GM12878 (cell line): ENCODE measurements around the gene CDCA3. TPM values are rescaled to one million over a fixed set of nuclear protein-coding genes. Genes with fewer than 3 reads are reported as not detected.

Source experiments
- ATAC-seq: fragments of 200-7000 bp; cut with Tn5 transposase; 3 replicates; pipeline ENCODE4 v1.9.1; 2020; ENCODE audit warnings: mild to moderate bottlenecking, moderate library complexity
- BruUV-seq: library from RNA; stranded (reverse); fragments of 400-500 nt; replicated peaks from 2 replicates; lab custom pipeline; 2021; lab: Mats Ljungman, UMichigan
- CTCF ChIA-PET: fragments of 300-600 bp; sonication (Branson Sonifier 250); formaldehyde crosslinking; extraction: SDS; loops from one replicate; lab custom pipeline; 2021; ENCODE audit warnings: inconsistent platforms; lab: Yijun Ruan, JAX
- POLR2A ChIA-PET: fragments of 350-600 bp; formaldehyde crosslinking; extraction: SDS; loops from one replicate; lab custom pipeline; 2021; ENCODE audit warnings: inconsistent platforms; lab: Charles Lee
- RAD21 ChIA-PET: fragments of 300-600 bp; sonication (Branson Sonifier 250); formaldehyde crosslinking; loops from one replicate; lab custom pipeline; 2023; ENCODE audit warnings: antibody characterized with exemption; ENCODE audit not compliant: unreplicated experiment; lab: Charles Lee
- SMC1A ChIA-PET: fragments of 300-600 bp; sonication (Branson Sonifier 250); formaldehyde crosslinking; loops from one replicate; lab custom pipeline; 2023; ENCODE audit not compliant: unreplicated experiment, uncharacterized antibody; lab: Charles Lee
- DNase-seq: peaks from one replicate; pipeline ENCODE4 v3.0.0-alpha.2; 2011; ENCODE audit warnings: low read depth, low spot score
- FAIRE-seq: peaks from 3 replicates; lab custom pipeline; 2011; peaks lifted over from hg19 to GRCh38; lab: Jason Lieb, UNC
- H2AFZ ChIP-seq: 2 replicates; pipeline ENCODE4 v1.6.0; 2011; ENCODE audit warnings: low read depth, low read length, control low read depth; ENCODE audit not compliant: control insufficient read depth
- H3K27ac ChIP-seq: 2 replicates; pipeline ENCODE4 v1.5.1; 2011; ENCODE audit warnings: control low read depth; ENCODE audit not compliant: control insufficient read depth, insufficient read depth
- H3K27me3 ChIP-seq, 2 experiments: replicated peaks in 1 of 2; 2 replicates each; pipeline versions ENCODE4 v1.6.0 to v1.6.1; 2011; ENCODE audit warnings: low read length in 1 of 2; ENCODE audit not compliant: control insufficient read depth in 2 of 2, insufficient read depth in 2 of 2
- H3K36me3 ChIP-seq, 2 experiments: 2 replicates each; pipeline ENCODE4 v1.5.1; 2011; ENCODE audit warnings: low read length in 1 of 2; ENCODE audit not compliant: control insufficient read depth in 2 of 2, insufficient read depth in 2 of 2
- H3K4me1 ChIP-seq: 2 replicates; pipeline ENCODE4 v1.6.1; 2011; ENCODE audit warnings: mild to moderate bottlenecking, low read length, moderate library complexity, mixed read lengths; ENCODE audit not compliant: control insufficient read depth, insufficient read depth
- H3K4me2 ChIP-seq: 2 replicates; pipeline ENCODE4 v1.6.0; 2011; ENCODE audit warnings: control low read depth; ENCODE audit not compliant: control insufficient read depth, insufficient read depth
- H3K4me3 ChIP-seq: fragments of 200-600 bp; sonication (generic); 2 replicates; pipeline ENCODE4 v1.5.1; 2016
- H3K79me2 ChIP-seq: 2 replicates; pipeline ENCODE4 v1.6.0; 2011; ENCODE audit warnings: low read length; ENCODE audit not compliant: control insufficient read depth, insufficient read depth
- H3K9ac ChIP-seq: 2 replicates; pipeline ENCODE4 v1.8.0; 2011; ENCODE audit warnings: low read length, control low read depth, mixed read lengths; ENCODE audit not compliant: control insufficient read depth, insufficient read depth
- H3K9me3 ChIP-seq: replicated peaks from 3 replicates; pipeline ENCODE4 v1.5.1; 2011; ENCODE audit warnings: mild to moderate bottlenecking, low read length; ENCODE audit not compliant: control insufficient read depth, insufficient read depth
- H4K20me1 ChIP-seq: 2 replicates; pipeline ENCODE4 v1.6.0; 2011; ENCODE audit not compliant: control insufficient read depth, insufficient read depth
- CREM ChIP-seq: IDR thresholded peaks from 2 replicates; pipeline ENCODE4 v1.6.1; 2014; ENCODE audit warnings: antibody characterized with exemption, low read depth
- ETV6 ChIP-seq, 2 experiments: fragments of 450-650 bp in 1 of 2; IDR thresholded peaks in 1 of 2; conservative IDR thresholded peaks in 1 of 2; 2 replicates each; pipeline ENCODE4 v1.6.1; 2014; ENCODE audit warnings: antibody characterized with exemption in 1 of 2, borderline replicate concordance in 1 of 2, low read depth in 1 of 2, mild to moderate bottlenecking in 1 of 2, moderate library complexity in 1 of 2
- EZH2 ChIP-seq: IDR thresholded peaks from 2 replicates; pipeline ENCODE4 v1.6.1; 2012; ENCODE audit warnings: low read depth, mild to moderate bottlenecking, control low read depth, inconsistent platforms, low read length, borderline replicate concordance; ENCODE audit not compliant: control insufficient read depth
- GABPA ChIP-seq: IDR thresholded peaks from 2 replicates; pipeline ENCODE4 v1.6.1; 2014; ENCODE audit warnings: antibody characterized with exemption, low read depth, mild to moderate bottlenecking, inconsistent platforms
- LARP7 ChIP-seq: fragments of 450-650 bp; IDR thresholded peaks from 2 replicates; pipeline ENCODE4 v1.6.1; 2017; ENCODE audit warnings: mild to moderate bottlenecking
- RUNX3 ChIP-seq: IDR thresholded peaks from 2 replicates; pipeline ENCODE4 v1.6.1; 2012; ENCODE audit warnings: low read length, inconsistent platforms
- YY1 ChIP-seq: IDR thresholded peaks from 2 replicates; pipeline ENCODE4 v1.6.1; 2011; ENCODE audit warnings: low read depth, mild to moderate bottlenecking, low read length
- ZNF207 ChIP-seq: fragments of 450-650 bp; IDR thresholded peaks from 2 replicates; pipeline ENCODE4 v1.6.1; 2014; ENCODE audit warnings: antibody characterized with exemption, mild to moderate bottlenecking, borderline replicate concordance
- WGBS: methylation state at CpG from one replicate; pipeline ENCODE4 v1.1.6; 2016; ENCODE audit warnings: low lambda C conversion rate; ENCODE audit not compliant: insufficient replicate concordance, insufficient coverage; ENCODE audit errors: missing lambda C conversion rate; 5-methylcytosine and 5-hydroxymethylcytosine counted together
- in situ Hi-C: fragments of 300-500 bp; cut with MboI; formaldehyde crosslinking; loops from 9 replicates; pipeline ENCODE4 v1.14.3; 2018; ENCODE audit warnings: mixed read lengths
- intact Hi-C: fragments of 100-400 bp; cut with micrococcal nuclease; formaldehyde crosslinking; loops from one replicate; pipeline ENCODE4 v1.14.2; 2022; ENCODE audit not compliant: unreplicated experiment
- polyA plus RNA-seq, 11 experiments: library from polyadenylated mRNA; depleted of rRNA in 4 of 11; unstranded in 6 of 11; stranded (reverse) in 5 of 11; fragments of >200 nt; fragmentation: Nextera tagmentation in 4 of 11; fragmentation: Illumina TruSeq in 1 of 11; extraction: Ambion mirVana in 4 of 11; extraction: Trizol in 1 of 11; gene quantifications; 1 replicate in 1 of 11; 2 replicates in 10 of 11; pipeline versions ENCODE4 v1.2.1 to v1.2.3, GENCODE V29; 2011 to 2016; ENCODE audit warnings: inconsistent platforms in 2 of 11, missing spikeins in 2 of 11, low read depth in 1 of 11
- total RNA-seq, 4 experiments: library from RNA; depleted of rRNA in 3 of 4; stranded (reverse); fragments of >200 nt in 3 of 4; fragmentation: Illumina TruSeq in 1 of 4; extraction: Trizol in 1 of 4; gene quantifications; 2 replicates each; pipeline versions ENCODE4 v1.2.1 to v1.2.3, GENCODE V29; 2013 to 2021
- TF ChIP-seq, protein P1 (sequence below): fragments of 450-650 bp; IDR thresholded peaks from 2 replicates; pipeline ENCODE4 v1.6.1; 2016; ENCODE audit warnings: mild to moderate bottlenecking, moderate library complexity, borderline replicate concordance

Gene CDCA3
- total and polyA plus RNA-seq, 10 of the 15 experiments (the other 5 are each of a cell fraction or from before 2014, with no cell fraction given): 34.5 to 148 (median 97.4) TPM

DNA sequence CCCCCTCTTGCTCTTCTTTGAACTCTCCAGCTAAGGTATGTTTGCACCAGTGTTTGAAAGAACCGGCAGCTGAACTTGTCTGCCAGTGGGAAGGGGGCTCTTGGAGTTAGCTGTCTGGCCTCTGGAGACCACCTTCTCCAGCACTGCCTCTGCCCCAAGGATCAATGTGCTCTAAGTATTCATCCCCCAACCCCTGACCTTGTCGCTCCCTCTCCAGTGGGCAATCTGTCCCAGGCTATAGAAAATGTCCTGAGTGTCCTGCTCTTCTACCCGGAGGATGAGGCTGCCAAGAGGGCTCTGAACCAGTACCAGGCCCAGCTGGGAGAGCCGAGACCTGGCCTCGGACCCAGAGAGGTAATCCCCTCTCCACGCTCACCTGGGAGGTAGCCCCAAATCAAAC is 20.1 kb downstream of the CDCA3 start:
- POLR2A ChIA-PET: interaction anchor here (0.8 kb wide), 1 partner anchor 21 kb away, joined by 3 read pairs; the partner anchor contains the start of gene USP5
- peaks cover 17 to 23% of the 10 kb centered on the region in 2 experiments for H3K27me3 ChIP-seq
- no peak overlapping the region for H3K4me3 ChIP-seq
- no peak for ATAC-seq
- H3K4me1 ChIP-seq: peaks cover 4% of the 10 kb centered on the region
- no peaks in the 10 kb centered on the region for H3K9me3 ChIP-seq
- no peak overlapping the region for H3K27ac ChIP-seq
- no peak for TF ChIP-seq YY1
- no peak for TF ChIP-seq EZH2
- TF ChIP-seq ZNF207: no peak
- no peak for TF ChIP-seq LARP7
- DNase-seq: no peak
- no peak for FAIRE-seq
- WGBS: 37% methylated on average over 6 of the region's 6 CpGs
- no peaks in the 10 kb centered on the region for H3K79me2 ChIP-seq
- no peaks in the 10 kb centered on the region for H4K20me1 ChIP-seq
- SMC1A ChIA-PET: interaction anchor here (0.7 kb wide), 1 partner anchor 78 kb away, joined by 3 read pairs; the partner anchor contains the start of gene MLF2
- H3K9ac ChIP-seq: no peak overlapping the region
- H3K4me2 ChIP-seq: no peak overlapping the region
- intact Hi-C loops (no loop called here), in situ Hi-C loops (no loop called here)
- RAD21 ChIA-PET: interaction anchor here (0.6 to 3.0 kb wide), 3 partner anchors 9 to 91 kb away, joined by 3 to 14 read pairs (median 3); partner anchors contain the start of gene MLF2
- CTCF ChIA-PET: interaction anchor here (0.6 to 6.8 kb wide), 5 partner anchors 9 to 78 kb away, joined by 3 to 72 read pairs (median 5); partner anchors contain the start of genes CDCA3, MLF2 and USP5
- no TSS peak for BruUV-seq
- H2AFZ ChIP-seq: no peak overlapping the region
- no peaks in the 10 kb centered on the region for H3K36me3 ChIP-seq

DNA sequence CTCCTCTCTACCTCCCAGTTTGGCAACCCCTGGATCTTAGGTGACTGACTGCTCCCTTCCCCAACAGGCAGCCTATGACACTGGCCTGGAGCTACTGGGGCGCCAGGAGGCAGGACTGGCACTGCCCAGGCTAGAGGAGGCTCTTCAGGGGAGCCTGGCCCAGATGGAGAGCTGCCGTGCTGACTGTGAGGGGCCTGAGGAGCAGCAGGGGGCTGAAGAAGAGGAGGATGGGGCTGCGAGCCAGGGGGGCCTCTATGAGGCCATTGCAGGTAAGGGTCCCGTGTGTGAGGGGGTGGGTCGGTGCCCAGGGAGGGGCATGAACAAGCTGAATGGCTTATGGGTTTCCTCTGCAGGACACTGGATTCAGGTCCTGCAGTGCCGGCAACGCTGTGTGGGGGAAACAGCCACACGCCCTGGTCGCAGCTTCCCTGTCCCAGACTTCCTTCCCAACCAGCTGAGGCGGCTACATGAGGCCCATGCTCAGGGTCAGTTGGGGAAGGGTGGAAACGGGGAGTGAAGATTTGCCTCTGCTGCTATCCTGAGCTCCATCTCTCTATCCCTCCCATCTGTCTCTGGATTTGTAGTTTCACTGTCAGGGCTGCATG is 20.7 kb downstream of the CDCA3 start:
- RAD21 ChIA-PET: interaction anchor here (0.6 to 3.0 kb wide), 3 partner anchors 9 to 77 kb away, joined by 3 to 14 read pairs (median 5); partner anchors contain the start of genes GPR162 and MLF2
- TF ChIP-seq ETV6 (conservative IDR thresholded peaks at IDR 0.05 in 1 of 2, IDR thresholded peaks at IDR 0.05 in 1 of 2; ENCODE audit: borderline replicate concordance in 1 of 2, low read depth in 1 of 2): no peak
- TF ChIP-seq, protein P1, sequence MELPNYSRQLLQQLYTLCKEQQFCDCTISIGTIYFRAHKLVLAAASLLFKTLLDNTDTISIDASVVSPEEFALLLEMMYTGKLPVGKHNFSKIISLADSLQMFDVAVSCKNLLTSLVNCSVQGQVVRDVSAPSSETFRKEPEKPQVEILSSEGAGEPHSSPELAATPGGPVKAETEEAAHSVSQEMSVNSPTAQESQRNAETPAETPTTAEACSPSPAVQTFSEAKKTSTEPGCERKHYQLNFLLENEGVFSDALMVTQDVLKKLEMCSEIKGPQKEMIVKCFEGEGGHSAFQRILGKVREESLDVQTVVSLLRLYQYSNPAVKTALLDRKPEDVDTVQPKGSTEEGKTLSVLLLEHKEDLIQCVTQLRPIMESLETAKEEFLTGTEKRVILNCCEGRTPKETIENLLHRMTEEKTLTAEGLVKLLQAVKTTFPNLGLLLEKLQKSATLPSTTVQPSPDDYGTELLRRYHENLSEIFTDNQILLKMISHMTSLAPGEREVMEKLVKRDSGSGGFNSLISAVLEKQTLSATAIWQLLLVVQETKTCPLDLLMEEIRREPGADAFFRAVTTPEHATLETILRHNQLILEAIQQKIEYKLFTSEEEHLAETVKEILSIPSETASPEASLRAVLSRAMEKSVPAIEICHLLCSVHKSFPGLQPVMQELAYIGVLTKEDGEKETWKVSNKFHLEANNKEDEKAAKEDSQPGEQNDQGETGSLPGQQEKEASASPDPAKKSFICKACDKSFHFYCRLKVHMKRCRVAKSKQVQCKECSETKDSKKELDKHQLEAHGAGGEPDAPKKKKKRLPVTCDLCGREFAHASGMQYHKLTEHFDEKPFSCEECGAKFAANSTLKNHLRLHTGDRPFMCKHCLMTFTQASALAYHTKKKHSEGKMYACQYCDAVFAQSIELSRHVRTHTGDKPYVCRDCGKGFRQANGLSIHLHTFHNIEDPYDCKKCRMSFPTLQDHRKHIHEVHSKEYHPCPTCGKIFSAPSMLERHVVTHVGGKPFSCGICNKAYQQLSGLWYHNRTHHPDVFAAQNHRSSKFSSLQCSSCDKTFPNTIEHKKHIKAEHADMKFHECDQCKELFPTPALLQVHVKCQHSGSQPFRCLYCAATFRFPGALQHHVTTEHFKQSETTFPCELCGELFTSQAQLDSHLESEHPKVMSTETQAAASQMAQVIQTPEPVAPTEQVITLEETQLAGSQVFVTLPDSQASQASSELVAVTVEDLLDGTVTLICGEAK: no peak
- no peak for TF ChIP-seq CREM
- TF ChIP-seq GABPA: no peak
- no peak for TF ChIP-seq RUNX3
- in situ Hi-C loops: no loop called here

More for the DNA sequence above, 20.7 kb downstream of the CDCA3 start:
- no peak for FAIRE-seq
- no peaks in the 10 kb centered on the region for H3K79me2 ChIP-seq
- intact Hi-C loops: no loop called here
- no peak overlapping the region for H2AFZ ChIP-seq
- CTCF ChIA-PET: interaction anchor here (0.6 to 2.3 kb wide), 6 partner anchors 9 to 78 kb away, joined by 3 to 14 read pairs (median 4); partner anchors contain the start of genes MLF2 and SPSB2
- WGBS: 45% methylated on average over 11 of the region's 11 CpGs
- H3K9ac ChIP-seq: no peak overlapping the region
- H4K20me1 ChIP-seq: no peaks in the 10 kb centered on the region
- no peak for DNase-seq
- ATAC-seq: no peak
- no TSS peak for BruUV-seq
- no peak overlapping the region for H3K27ac ChIP-seq
- no peaks in the 10 kb centered on the region for H3K36me3 ChIP-seq
- POLR2A ChIA-PET: interaction anchor here (0.8 to 0.9 kb wide), 3 partner anchors 12 to 71 kb away, joined by 3 to 4 read pairs (median 4); partner anchors contain the start of gene USP5
- H3K9me3 ChIP-seq: no peaks in the 10 kb centered on the region
- H3K4me2 ChIP-seq: no peak overlapping the region
- peaks cover 4% of the 10 kb centered on the region for H3K4me1 ChIP-seq
- H3K27me3 ChIP-seq: peaks cover 17 to 24% of the 10 kb centered on the region in 2 experiments
- H3K4me3 ChIP-seq: no peak overlapping the region
- SMC1A ChIA-PET: interaction anchor here (0.7 to 1.1 kb wide), 2 partner anchors 77 to 205 kb away, joined by 3 read pairs; partner anchors contain the start of gene MLF2
